ENCODE data around the gene GPR39.

The GPR39 gene

GRCh38 chr2:132651115-132652045, 234.8 kb downstream of the GPR39 start:
- Histone ChIP-seq H3K4me2 (ENCODE audit: low read length) (no peak overlapping the region), H3K79me2 (no peaks in the 10 kb centered on the region), H3K36me3 (ENCODE audit: control insufficient read depth, insufficient read depth, low read length) (no peaks in the 10 kb centered on the region), H3K4me1 (peaks cover 6% of the 10 kb centered on the region), H3K27ac (no peak overlapping the region), H3K4me3 (ENCODE audit: low read depth, low read length) (no peak overlapping the region), H3K27me3 (ENCODE audit: control insufficient read depth, insufficient read depth, low read length) (no peaks in the 10 kb centered on the region), H3K9ac (no peak overlapping the region), H3K9me3 (ENCODE audit: control insufficient read depth, low read length) (no peaks in the 10 kb centered on the region), H2AFZ (peak overlapping the region; percentile 36)
- TF ChIP-seq, protein P1, sequence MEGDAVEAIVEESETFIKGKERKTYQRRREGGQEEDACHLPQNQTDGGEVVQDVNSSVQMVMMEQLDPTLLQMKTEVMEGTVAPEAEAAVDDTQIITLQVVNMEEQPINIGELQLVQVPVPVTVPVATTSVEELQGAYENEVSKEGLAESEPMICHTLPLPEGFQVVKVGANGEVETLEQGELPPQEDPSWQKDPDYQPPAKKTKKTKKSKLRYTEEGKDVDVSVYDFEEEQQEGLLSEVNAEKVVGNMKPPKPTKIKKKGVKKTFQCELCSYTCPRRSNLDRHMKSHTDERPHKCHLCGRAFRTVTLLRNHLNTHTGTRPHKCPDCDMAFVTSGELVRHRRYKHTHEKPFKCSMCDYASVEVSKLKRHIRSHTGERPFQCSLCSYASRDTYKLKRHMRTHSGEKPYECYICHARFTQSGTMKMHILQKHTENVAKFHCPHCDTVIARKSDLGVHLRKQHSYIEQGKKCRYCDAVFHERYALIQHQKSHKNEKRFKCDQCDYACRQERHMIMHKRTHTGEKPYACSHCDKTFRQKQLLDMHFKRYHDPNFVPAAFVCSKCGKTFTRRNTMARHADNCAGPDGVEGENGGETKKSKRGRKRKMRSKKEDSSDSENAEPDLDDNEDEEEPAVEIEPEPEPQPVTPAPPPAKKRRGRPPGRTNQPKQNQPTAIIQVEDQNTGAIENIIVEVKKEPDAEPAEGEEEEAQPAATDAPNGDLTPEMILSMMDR (IDR thresholded peaks at IDR 0.05): peak; percentile 79

- Histone ChIP-seq H3K36me3 (ENCODE audit: control insufficient read depth, insufficient read depth, low read length) (no peaks in the 10 kb centered on the region), H3K27me3 (ENCODE audit: control insufficient read depth, insufficient read depth, low read length) (no peaks in the 10 kb centered on the region), H3K27ac (no peak overlapping the region), H3K9me3 (ENCODE audit: control insufficient read depth, low read length) (no peaks in the 10 kb centered on the region), H3K9ac (no peak overlapping the region), H3K4me3 (ENCODE audit: low read depth, low read length) (no peak overlapping the region), H2AFZ (no peak overlapping the region), H3K4me1 (peaks cover 3% of the 10 kb centered on the region), H3K79me2 (no peaks in the 10 kb centered on the region), H3K4me2 (ENCODE audit: low read length) (no peak overlapping the region)
- TF ChIP-seq, protein P1 (IDR thresholded peaks at IDR 0.05): no peak
These were observed 235.9 kb downstream of the GPR39 start for GRCh38 chr2:132652474-132652873.

GRCh38 chr2:132654335-132654734, 237.7 kb downstream of the GPR39 start:
- peaks cover 3% of the 10 kb centered on the region for H3K4me1 ChIP-seq
- H2AFZ ChIP-seq: no peak overlapping the region
- H3K79me2 ChIP-seq: no peaks in the 10 kb centered on the region
- TF ChIP-seq, protein P1 (IDR thresholded peaks at IDR 0.05): no peak
- H3K9ac ChIP-seq: no peak overlapping the region
- no peak overlapping the region for H3K27ac ChIP-seq
- no peaks in the 10 kb centered on the region for H3K9me3 ChIP-seq (ENCODE audit: control insufficient read depth, low read length)
- no peaks in the 10 kb centered on the region for H3K27me3 ChIP-seq (ENCODE audit: control insufficient read depth, insufficient read depth, low read length)
- H3K36me3 ChIP-seq (ENCODE audit: control insufficient read depth, insufficient read depth, low read length): no peaks in the 10 kb centered on the region
- H3K4me2 ChIP-seq (ENCODE audit: low read length): no peak overlapping the region
- H3K4me3 ChIP-seq (ENCODE audit: low read depth, low read length): no peak overlapping the region

- H3K36me3 ChIP-seq (ENCODE audit: control insufficient read depth, insufficient read depth, low read length): no peaks in the 10 kb centered on the region
- no peaks in the 10 kb centered on the region for H3K79me2 ChIP-seq
- no peak overlapping the region for H3K9ac ChIP-seq
- no peaks in the 10 kb centered on the region for H3K27me3 ChIP-seq (ENCODE audit: control insufficient read depth, insufficient read depth, low read length)
- no peak overlapping the region for H3K27ac ChIP-seq
- no peak overlapping the region for H2AFZ ChIP-seq
- peaks cover 3% of the 10 kb centered on the region for H3K4me1 ChIP-seq
- H3K9me3 ChIP-seq (ENCODE audit: control insufficient read depth, low read length): no peaks in the 10 kb centered on the region
- H3K4me3 ChIP-seq (ENCODE audit: low read depth, low read length): no peak overlapping the region
- TF ChIP-seq, protein P1 (IDR thresholded peaks at IDR 0.05): no peak
- H3K4me2 ChIP-seq (ENCODE audit: low read length): no peak overlapping the region
These were observed 238.4 kb downstream of the GPR39 start for GRCh38 chr2:132654968-132655367.
